Testis (tissue), 3 donors: Measurements from ENCODE around the gene POLN. TPM values are rescaled to one million over a fixed set of nuclear protein-coding genes. Genes with fewer than 3 reads are reported as not detected.
A peak's percentile ranks its signal among the peaks of the same experiment; 100 is the strongest.

Source experiments
- DNase-seq: peaks from one replicate; pipeline ENCODE4 v3.0.0-alpha.2; 2019
- H3K27ac ChIP-seq, 2 donors: fragments of 200-600 bp; sonication (generic); one replicate each; pipeline ENCODE4 v1.5.1; 2019
- H3K27me3 ChIP-seq: fragments of 200-600 bp; sonication (generic); one replicate; pipeline ENCODE4 v1.5.1; 2019
- H3K36me3 ChIP-seq: fragments of 200-600 bp; sonication (generic); one replicate; pipeline ENCODE4 v1.5.1; 2017; ENCODE audit warnings: low read depth; ENCODE audit errors: missing control alignments
- H3K4me1 ChIP-seq: fragments of 200-600 bp; sonication (generic); one replicate; pipeline ENCODE4 v1.5.1; 2019
- H3K4me3 ChIP-seq, 2 donors: fragments of 200-600 bp; sonication (generic); one replicate each; pipeline ENCODE4 v1.5.1; 2017 to 2019
- H3K9me3 ChIP-seq: fragments of 200-600 bp; sonication (generic); one replicate; pipeline ENCODE4 v1.5.1; 2017
- CTCF ChIP-seq, 3 experiments: fragments of 450-650 bp in 2 of 3; fragments of 200-600 bp in 1 of 3; sonication (generic) in 1 of 3; IDR thresholded peaks; one replicate each; pipeline ENCODE4 v1.5.1; 2016 to 2019; ENCODE audit warnings: antibody characterized with exemption in 3 of 3, mild to moderate bottlenecking in 2 of 3, moderate library complexity in 1 of 3
- POLR2A ChIP-seq: fragments of 450-650 bp; IDR thresholded peaks from one replicate; pipeline ENCODE4 v1.6.1; 2017; ENCODE audit warnings: antibody characterized with exemption, mild to moderate bottlenecking, moderate library complexity
- WGBS, 2 donors: methylation state at CpG; one replicate each; pipeline ENCODE4 v1.1.5; 2018; 5-methylcytosine and 5-hydroxymethylcytosine counted together
- intact Hi-C: fragments of 100-400 bp; cut with DNase I; formaldehyde crosslinking; loops from one replicate; pipeline ENCODE4 v1.15.1; 2023; ENCODE audit warnings: low total_unique reads
- polyA plus RNA-seq: library from polyadenylated mRNA; stranded (reverse); fragments of 350-450 nt; fragmentation: Illumina TruSeq; extraction: RNeasy Lipid Tissue Mini Kit (QIAGEN cat#74804); gene quantifications from one replicate; pipeline ENCODE4 v1.2.3, GENCODE V29; 2014; ENCODE audit warnings: low read depth, low replicate concordance; ENCODE audit not compliant: insufficient read depth
- total RNA-seq, 2 donors: library from RNA; depleted of rRNA; stranded (reverse); fragments of >200 nt; gene quantifications; one replicate each; pipeline ENCODE4 v1.2.3, GENCODE V29; 2016

Gene POLN
- total and polyA plus RNA-seq, 3 donors from 2014 or later, result 12.2 to 23.7 (median 22.9) TPM

DNA sequence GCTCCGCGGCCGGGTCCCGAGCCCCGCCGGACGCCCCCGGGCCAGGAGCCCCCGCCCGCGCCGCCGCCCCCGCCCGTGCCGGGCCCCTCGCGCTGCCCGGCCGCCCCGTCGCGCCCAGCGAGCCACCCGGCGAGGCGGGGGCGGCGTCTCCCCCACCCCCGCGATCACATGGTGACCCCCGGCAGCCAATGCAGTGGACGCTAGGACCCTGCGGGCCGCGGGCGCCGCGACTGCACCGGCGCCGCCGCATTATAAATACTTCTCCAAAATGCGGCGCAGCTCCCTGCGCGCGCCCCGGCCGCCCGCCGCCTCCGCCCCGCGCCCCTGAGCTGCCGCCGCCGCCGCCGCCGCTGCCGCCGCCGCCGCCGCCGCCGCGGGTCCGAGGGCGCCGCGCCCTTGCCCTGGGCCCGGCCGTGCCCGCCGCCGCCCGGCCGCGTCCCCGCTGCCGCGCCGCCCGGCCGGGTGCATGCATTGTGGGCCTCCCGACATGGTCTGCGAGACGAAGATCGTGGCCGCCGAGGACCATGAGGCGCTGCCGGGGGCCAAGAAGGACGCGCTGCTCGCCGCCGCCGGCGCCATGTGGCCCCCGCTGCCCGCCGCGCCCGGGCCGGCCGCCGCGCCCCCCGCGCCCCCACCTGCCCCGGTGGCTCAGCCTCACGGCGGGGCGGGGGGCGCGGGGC, 182.7 kb downstream of the POLN start, which contains the start of gene NAT8L:
Gene NAT8L, plus strand, starts transcription at position 282 of the 680 bp plus-strand sequence. Its CDS starts 185 bp downstream, at position 467.
- intact Hi-C loops, result no loop called here
- DNase-seq, result peak; percentile 89
- H3K4me1 ChIP-seq, result peaks cover 10% of the 10 kb centered on the region
- peak within 1 kb of the TSS; percentile 51 to 64 for H3K4me3 ChIP-seq
- H3K27me3 ChIP-seq, result no peaks in the 10 kb centered on the region
- H3K27ac ChIP-seq, result peak within 1 kb of the TSS; percentile 19 to 44
- 0% methylated on average over 4 of the region's 119 CpGs; no CpG with 5 or more reads in 1 of the 2 donors for WGBS, 2 donors
- H3K36me3 ChIP-seq, result no peaks in the 10 kb centered on the region
- no peaks in the 10 kb centered on the region for H3K9me3 ChIP-seq
- TF ChIP-seq POLR2A (no peak), CTCF (IDR thresholded peaks at IDR 0.05) (no peak)

DNA sequence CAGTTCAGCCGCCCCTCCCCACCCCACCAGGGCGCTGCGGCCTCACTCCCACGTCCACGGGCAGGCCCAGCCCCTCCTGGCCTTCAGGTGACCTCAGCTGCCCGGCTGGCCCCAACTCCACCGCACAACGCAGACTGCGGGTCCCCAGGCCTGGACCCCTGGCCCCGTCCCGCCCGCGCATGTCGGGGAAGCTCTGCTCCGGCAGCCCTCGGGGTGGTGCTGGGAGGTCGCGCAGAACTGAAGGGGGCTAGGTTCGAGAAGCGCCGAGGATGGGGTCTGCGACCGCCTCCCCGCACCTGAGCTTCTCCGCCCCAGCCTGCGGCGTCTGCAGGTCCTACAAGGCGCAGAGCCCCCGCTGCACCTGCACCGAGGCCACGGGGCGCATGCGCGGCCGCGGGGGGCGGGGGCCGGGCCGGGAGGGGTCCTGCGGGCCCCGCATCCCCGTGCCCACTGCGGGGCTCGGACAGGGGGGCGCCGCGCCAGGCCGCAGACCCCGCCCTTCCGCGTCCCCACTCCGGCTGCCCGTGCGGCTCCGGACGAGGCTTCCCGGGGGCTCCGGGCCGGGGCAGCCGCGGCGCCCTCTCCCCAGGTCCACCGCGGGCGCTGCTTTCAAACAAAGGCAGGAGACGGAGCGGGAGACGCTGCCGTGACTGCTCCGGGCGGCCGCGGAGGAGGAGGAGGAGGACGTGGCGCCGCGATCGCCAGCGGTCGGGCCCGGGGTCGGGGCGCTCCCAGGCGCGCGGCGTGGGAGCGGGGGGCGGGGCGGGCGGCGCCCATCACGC, 183.5 kb downstream of the POLN start:
- peak overlapping the region; percentile 51 to 60 for H3K4me3 ChIP-seq
- DNase-seq, result no peak
- H3K9me3 ChIP-seq, result no peaks in the 10 kb centered on the region
- 0 to 1% methylated on average over 32 to 57 of the region's 93 CpGs for WGBS, 2 donors
- peak overlapping the region in 1 of 2 donors; percentile 44 for H3K27ac ChIP-seq
- H3K27me3 ChIP-seq, result no peaks in the 10 kb centered on the region
- TF ChIP-seq POLR2A, result no peak
- TF ChIP-seq CTCF (IDR thresholded peaks at IDR 0.05), result no peak
- intact Hi-C loops, result no loop called here
- H3K36me3 ChIP-seq, result no peaks in the 10 kb centered on the region
- peaks cover 10% of the 10 kb centered on the region for H3K4me1 ChIP-seq

GRCh38 chr4:2057382-2058065, 184.4 kb downstream of the POLN start:
- H3K4me3 ChIP-seq, result peak overlapping the region in 1 of 2 donors; percentile 60
- TF ChIP-seq POLR2A (no peak), CTCF (IDR thresholded peaks at IDR 0.05) (no peak)
- no peaks in the 10 kb centered on the region for H3K27me3 ChIP-seq
- peaks cover 10% of the 10 kb centered on the region for H3K4me1 ChIP-seq
- intact Hi-C loops, result no loop called here
- WGBS, 2 donors, result 56 to 61% methylated on average over 26 of the region's 26 CpGs
- no peak for DNase-seq
- no peaks in the 10 kb centered on the region for H3K36me3 ChIP-seq
- no peak overlapping the region for H3K27ac ChIP-seq
- H3K9me3 ChIP-seq, result no peaks in the 10 kb centered on the region

DNA sequence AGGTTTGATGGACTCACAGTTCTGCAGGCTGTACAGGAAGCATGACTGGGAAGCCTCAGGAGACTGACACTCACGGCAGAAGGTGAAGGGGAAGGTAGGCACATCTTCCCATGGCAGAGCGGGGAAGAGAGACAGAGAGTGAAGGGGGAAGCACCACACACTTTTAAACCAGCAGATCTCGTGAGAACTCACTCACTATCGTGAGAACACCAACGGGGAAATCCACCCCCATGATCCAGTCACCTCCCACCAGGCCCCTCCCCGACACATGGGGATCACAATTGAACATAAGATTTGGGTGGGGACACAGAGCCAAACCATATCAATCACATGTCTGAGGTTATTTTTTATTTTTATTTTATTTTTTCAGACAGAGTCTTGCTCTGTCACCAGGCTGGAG, 187.7 kb downstream of the POLN start:
- Histone ChIP-seq H3K9me3 (no peaks in the 10 kb centered on the region), H3K27me3 (no peaks in the 10 kb centered on the region), H3K4me1 (peaks cover 6% of the 10 kb centered on the region), H3K36me3 (no peaks in the 10 kb centered on the region), H3K4me3 (no peak overlapping the region), H3K27ac (no peak overlapping the region)
- TF ChIP-seq POLR2A (no peak), CTCF (IDR thresholded peaks at IDR 0.05) (no peak)
- 72 to 89% methylated on average over 6 of the region's 6 CpGs for WGBS, 2 donors
- intact Hi-C loops, result no loop called here
- no peak for DNase-seq
